HG03469 (cell line): ENCODE data around the gene RIC1.
"Not testable (repeated sequence)": the region's sequence is repeated elsewhere in the genome, so short reads cannot be mapped to it uniquely, and the experiment has no call there.

Source experiments
- ATAC-seq: cut with Tn5 transposase; IDR thresholded peaks from one replicate; pipeline ENCODE4 v1.9.1; 2021; ENCODE audit warnings: mild to moderate bottlenecking, moderate library complexity, moderate number of reproducible peaks; ENCODE audit not compliant: unreplicated experiment

The RIC1 gene

GRCh38 chr9:5628530-5629311 lies at the start of gene RIC1:
Gene RIC1 (plus strand): TSS chr9:5629107. CDS start chr9:5629310, 203 bp downstream.
- ATAC-seq = peak; percentile 40

- no peak for ATAC-seq
These were observed 49.0 kb upstream of the RIC1 start for GRCh38 chr9:5579881-5580280.

GRCh38 chr9:5580650-5581049 lies 48.3 kb upstream of the RIC1 start:
- ATAC-seq = no peak

GRCh38 chr9:5581706-5582105 lies 47.2 kb upstream of the RIC1 start:
- ATAC-seq = not testable (repeated sequence)

- ATAC-seq = peak; percentile 34
These were observed 46.1 kb upstream of the RIC1 start for GRCh38 chr9:5582835-5583195.

- ATAC-seq = no peak
These were observed 42.5 kb upstream of the RIC1 start for GRCh38 chr9:5586391-5586802.

GRCh38 chr9:5587024-5587423 lies 41.9 kb upstream of the RIC1 start:
- ATAC-seq = no peak

GRCh38 chr9:5592231-5592630 lies 36.7 kb upstream of the RIC1 start:
- no peak for ATAC-seq

GRCh38 chr9:5592904-5593303 lies 36.0 kb upstream of the RIC1 start:
- no peak for ATAC-seq

- peak; percentile 53 for ATAC-seq
These were observed 35.0 kb upstream of the RIC1 start for GRCh38 chr9:5593904-5594303.

- no peak for ATAC-seq
These were observed 32.7 kb upstream of the RIC1 start for GRCh38 chr9:5596173-5596572.

- no peak for ATAC-seq
These were observed 20.3 kb upstream of the RIC1 start for GRCh38 chr9:5608298-5609225.

- no peak for ATAC-seq
These were observed 19.7 kb upstream of the RIC1 start for GRCh38 chr9:5609226-5609596.

- no peak for ATAC-seq
These were observed 18.4 kb upstream of the RIC1 start for GRCh38 chr9:5610491-5610890.

- ATAC-seq = no peak
These were observed 17.4 kb upstream of the RIC1 start for GRCh38 chr9:5611321-5612184.

- ATAC-seq = no peak
These were observed 16.7 kb upstream of the RIC1 start for GRCh38 chr9:5612185-5612530.

GRCh38 chr9:5614192-5614591 lies 14.7 kb upstream of the RIC1 start:
- no peak for ATAC-seq

- ATAC-seq = no peak
These were observed 13.9 kb upstream of the RIC1 start for GRCh38 chr9:5614985-5615384.

GRCh38 chr9:5617749-5618148 lies 11.2 kb upstream of the RIC1 start:
- peak; percentile 95 for ATAC-seq

GRCh38 chr9:5620494-5620893 lies 8.4 kb upstream of the RIC1 start:
- no peak for ATAC-seq

GRCh38 chr9:5621327-5621726 lies 7.6 kb upstream of the RIC1 start:
- no peak for ATAC-seq
